ENCODE data around the gene DYRK3. TPM values are rescaled to one million over a fixed set of nuclear protein-coding genes. Genes with fewer than 3 reads are reported as not detected.
A peak's percentile ranks its signal among the peaks of the same experiment; 100 is the strongest.

Gene DYRK3
- total and polyA plus RNA-seq, 2 donors (not counting 1 experiment from before 2014, with no cell fraction given): 10.2 to 38.5 TPM

GRCh38 chr1:206687915-206688442, 52.6 kb downstream of the DYRK3 start:
- H3K79me2 ChIP-seq (ENCODE audit: control insufficient read depth, insufficient read depth, low read length): peaks cover 74% of the 10 kb centered on the region
- peaks cover 6% of the 10 kb centered on the region for H3K27me3 ChIP-seq (ENCODE audit: control insufficient read depth, insufficient read depth, low read length)
- no peak overlapping the region for H3K9ac ChIP-seq (ENCODE audit: insufficient read depth, low read length)
- no peaks in the 10 kb centered on the region for H3K9me3 ChIP-seq (ENCODE audit: control insufficient read depth, insufficient read depth, low read depth, low read length)
- peak overlapping the region; percentile 3 to 87 (median 77) for H3K4me3 ChIP-seq (replicated peaks in 1 of 4; ENCODE audit: control extremely low read depth in 1 of 4, insufficient read depth in 1 of 4, low read depth in 3 of 4, low read length in 4 of 4)
- no peaks in the 10 kb centered on the region for H3K36me3 ChIP-seq (ENCODE audit: control insufficient read depth, insufficient read depth, low read length)
- H3K4me2 ChIP-seq (ENCODE audit: extremely low read depth, insufficient read depth, low read length): peak overlapping the region; percentile 99
- H4K20me1 ChIP-seq (ENCODE audit: control insufficient read depth, extremely low read depth, insufficient read depth, low read length): no peaks in the 10 kb centered on the region
- peak; percentile 55 to 71 for DNase-seq (ENCODE audit: low read depth in 2 of 2)
- TF ChIP-seq CTCF (conservative IDR thresholded peaks at IDR 0.05 in 1 of 2, IDR thresholded peaks at IDR 0.05 in 1 of 2; ENCODE audit: low read depth in 1 of 2, low read length in 2 of 2) (no peak), EZH2 (IDR thresholded peaks at IDR 0.05; ENCODE audit: low read length, missing control alignments) (no peak)
- H3K4me1 ChIP-seq (ENCODE audit: control insufficient read depth, extremely low read depth, insufficient read depth, low read length): peaks cover 38% of the 10 kb centered on the region
- H3K27ac ChIP-seq (ENCODE audit: insufficient read depth, low read length): peak overlapping the region; percentile 69
- H2AFZ ChIP-seq (ENCODE audit: low read length): no peak overlapping the region

GRCh38 chr1:206690516-206690915, 55.2 kb downstream of the DYRK3 start:
- H3K36me3 ChIP-seq (ENCODE audit: control insufficient read depth, insufficient read depth, low read length): no peaks in the 10 kb centered on the region
- DNase-seq (ENCODE audit: low read depth in 2 of 2): no peak
- no peak overlapping the region for H3K4me3 ChIP-seq (replicated peaks in 1 of 4; ENCODE audit: control extremely low read depth in 1 of 4, insufficient read depth in 1 of 4, low read depth in 3 of 4, low read length in 4 of 4)
- no peak overlapping the region for H2AFZ ChIP-seq (ENCODE audit: low read length)
- H3K27ac ChIP-seq (ENCODE audit: insufficient read depth, low read length): no peak overlapping the region
- no peaks in the 10 kb centered on the region for H3K27me3 ChIP-seq (ENCODE audit: control insufficient read depth, insufficient read depth, low read length)
- no peaks in the 10 kb centered on the region for H3K9me3 ChIP-seq (ENCODE audit: control insufficient read depth, insufficient read depth, low read depth, low read length)
- peaks cover 2% of the 10 kb centered on the region for H4K20me1 ChIP-seq (ENCODE audit: control insufficient read depth, extremely low read depth, insufficient read depth, low read length)
- H3K9ac ChIP-seq (ENCODE audit: insufficient read depth, low read length): no peak overlapping the region
- H3K4me1 ChIP-seq (ENCODE audit: control insufficient read depth, extremely low read depth, insufficient read depth, low read length): peaks cover 53% of the 10 kb centered on the region
- H3K4me2 ChIP-seq (ENCODE audit: extremely low read depth, insufficient read depth, low read length): no peak overlapping the region
- TF ChIP-seq CTCF (conservative IDR thresholded peaks at IDR 0.05 in 1 of 2, IDR thresholded peaks at IDR 0.05 in 1 of 2; ENCODE audit: low read depth in 1 of 2, low read length in 2 of 2) (no peak), EZH2 (IDR thresholded peaks at IDR 0.05; ENCODE audit: low read length, missing control alignments) (no peak)
- H3K79me2 ChIP-seq (ENCODE audit: control insufficient read depth, insufficient read depth, low read length): peaks cover 97% of the 10 kb centered on the region

- Histone ChIP-seq H3K27ac (ENCODE audit: insufficient read depth, low read length) (peak overlapping the region; percentile 79), H3K36me3 (ENCODE audit: control insufficient read depth, insufficient read depth, low read length) (peaks cover 5% of the 10 kb centered on the region), H3K4me1 (ENCODE audit: control insufficient read depth, extremely low read depth, insufficient read depth, low read length) (peaks cover 54% of the 10 kb centered on the region), H2AFZ (ENCODE audit: low read length) (no peak overlapping the region), H3K4me3 (replicated peaks in 1 of 4; ENCODE audit: control extremely low read depth in 1 of 4, insufficient read depth in 1 of 4, low read depth in 3 of 4, low read length in 4 of 4) (no peak overlapping the region), H3K79me2 (ENCODE audit: control insufficient read depth, insufficient read depth, low read length) (peaks cover 99% of the 10 kb centered on the region), H3K27me3 (ENCODE audit: control insufficient read depth, insufficient read depth, low read length) (no peaks in the 10 kb centered on the region), H3K9me3 (ENCODE audit: control insufficient read depth, insufficient read depth, low read depth, low read length) (no peaks in the 10 kb centered on the region), H3K4me2 (ENCODE audit: extremely low read depth, insufficient read depth, low read length) (peak overlapping the region; percentile 35), H3K9ac (ENCODE audit: insufficient read depth, low read length) (no peak overlapping the region), H4K20me1 (ENCODE audit: control insufficient read depth, extremely low read depth, insufficient read depth, low read length) (peaks cover 2% of the 10 kb centered on the region)
- no peak for TF ChIP-seq CTCF (conservative IDR thresholded peaks at IDR 0.05 in 1 of 2, IDR thresholded peaks at IDR 0.05 in 1 of 2; ENCODE audit: low read depth in 1 of 2, low read length in 2 of 2)
- TF ChIP-seq EZH2 (IDR thresholded peaks at IDR 0.05; ENCODE audit: low read length, missing control alignments): no peak
- peak in 1 of 2 donors; percentile 35 for DNase-seq (ENCODE audit: low read depth in 2 of 2)
Measured at GRCh38 chr1:206691604-206692003, 56.3 kb downstream of the DYRK3 start.
